ENCODE data around the gene PIP5KL1.

DNA sequence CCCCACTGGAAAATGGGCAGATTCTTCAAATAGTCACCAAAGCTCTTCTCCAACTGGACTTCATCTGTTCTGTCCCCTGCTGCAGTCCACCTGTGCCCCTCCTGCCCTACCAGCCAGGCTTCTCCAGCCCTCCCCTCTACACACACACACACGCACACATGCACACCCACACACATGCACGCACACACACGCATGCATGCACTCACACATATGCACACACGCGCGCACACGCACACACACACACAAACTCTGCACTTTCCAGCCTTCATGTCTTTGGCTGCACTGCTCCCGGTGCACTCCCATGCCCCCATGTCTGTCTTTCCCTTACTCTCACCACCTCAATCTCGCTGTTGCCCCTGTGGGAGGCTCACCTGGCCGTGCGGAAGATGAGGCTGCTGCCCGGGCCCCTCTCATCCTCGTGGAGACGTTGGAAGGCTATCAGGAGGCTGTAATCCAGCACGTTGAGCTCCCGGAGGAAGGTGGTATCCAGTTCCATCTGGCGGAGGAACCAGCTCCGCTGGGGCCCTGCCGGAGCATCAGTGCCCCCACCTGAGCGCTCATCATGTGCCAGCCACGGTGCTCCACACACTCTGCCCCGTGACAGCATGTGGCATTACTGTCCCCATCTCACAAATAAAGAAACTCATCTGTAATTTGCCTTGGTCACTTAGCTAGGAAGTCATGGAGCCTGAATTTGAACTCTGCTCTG lies 5.7 kb downstream of the PIP5KL1 start:
- TF ChIP-seq, protein P1, sequence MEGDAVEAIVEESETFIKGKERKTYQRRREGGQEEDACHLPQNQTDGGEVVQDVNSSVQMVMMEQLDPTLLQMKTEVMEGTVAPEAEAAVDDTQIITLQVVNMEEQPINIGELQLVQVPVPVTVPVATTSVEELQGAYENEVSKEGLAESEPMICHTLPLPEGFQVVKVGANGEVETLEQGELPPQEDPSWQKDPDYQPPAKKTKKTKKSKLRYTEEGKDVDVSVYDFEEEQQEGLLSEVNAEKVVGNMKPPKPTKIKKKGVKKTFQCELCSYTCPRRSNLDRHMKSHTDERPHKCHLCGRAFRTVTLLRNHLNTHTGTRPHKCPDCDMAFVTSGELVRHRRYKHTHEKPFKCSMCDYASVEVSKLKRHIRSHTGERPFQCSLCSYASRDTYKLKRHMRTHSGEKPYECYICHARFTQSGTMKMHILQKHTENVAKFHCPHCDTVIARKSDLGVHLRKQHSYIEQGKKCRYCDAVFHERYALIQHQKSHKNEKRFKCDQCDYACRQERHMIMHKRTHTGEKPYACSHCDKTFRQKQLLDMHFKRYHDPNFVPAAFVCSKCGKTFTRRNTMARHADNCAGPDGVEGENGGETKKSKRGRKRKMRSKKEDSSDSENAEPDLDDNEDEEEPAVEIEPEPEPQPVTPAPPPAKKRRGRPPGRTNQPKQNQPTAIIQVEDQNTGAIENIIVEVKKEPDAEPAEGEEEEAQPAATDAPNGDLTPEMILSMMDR (conservative IDR thresholded peaks at IDR 0.05; ENCODE audit: low read length), result no peak
- TF ChIP-seq EZH2phosphoT487 (IDR thresholded peaks at IDR 0.05; ENCODE audit: borderline replicate concordance, low read depth, low read length), result no peak

All from OCI-LY7 (cell line).